Lower leg skin (tissue), 3 donors: ENCODE data around the gene ZNF19.

Experiments
- CTCF ChIP-seq, 3 donors: fragments of 450-650 bp; IDR thresholded peaks; one replicate each; pipeline ENCODE4 v1.5.1; 2016; ENCODE audit warnings: antibody characterized with exemption in 3 of 3, mild to moderate bottlenecking in 3 of 3, moderate library complexity in 2 of 3
- POLR2A ChIP-seq, 2 donors: fragments of 450-650 bp; IDR thresholded peaks; one replicate each; pipeline ENCODE4 v1.6.1; 2016 to 2017; ENCODE audit warnings: antibody characterized with exemption in 2 of 2, mild to moderate bottlenecking in 1 of 2, moderate library complexity in 1 of 2

DNA sequence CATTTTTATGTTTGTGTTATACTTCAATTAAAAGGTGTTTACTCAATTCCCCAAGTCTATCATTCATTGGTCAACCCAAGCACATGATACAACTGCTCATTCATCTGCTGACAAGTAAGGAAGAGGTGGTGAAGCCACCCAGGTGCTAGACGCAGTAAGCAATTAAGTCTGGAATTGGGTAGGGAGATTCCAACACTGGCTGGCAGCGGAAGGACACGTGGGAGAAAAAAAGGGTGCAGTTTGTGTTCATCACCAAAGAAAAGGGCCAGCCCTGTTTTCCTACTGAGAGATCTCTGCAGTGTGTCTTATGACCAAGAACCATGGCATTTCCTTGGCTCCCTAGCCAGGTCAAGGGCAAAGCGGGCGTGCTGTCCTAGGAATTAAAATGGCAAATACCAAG lies 15.2 kb downstream of the ZNF19 start:
- TF ChIP-seq POLR2A (IDR thresholded peaks at IDR 0.05) (no peak), CTCF (IDR thresholded peaks at IDR 0.05) (no peak)
